Skin epidermis (tissue), 12 donors: ENCODE data around the gene CYFIP1.
A peak's percentile ranks its signal among the peaks of the same experiment; 100 is the strongest.

Experiments
- H3K27ac ChIP-seq, 21 experiments: fragments of 200-600 bp; sonication (generic) in 11 of 21; one replicate each; pipeline ENCODE4 v1.5.0; 2020; ENCODE audit warnings: mild to moderate bottlenecking in 3 of 21, inconsistent platforms in 2 of 21, moderate library complexity in 2 of 21
- H3K4me3 ChIP-seq, 7 experiments: fragments of 200-600 bp; sonication (generic) in 2 of 7; one replicate each; pipeline ENCODE4 v1.5.0; 2020; ENCODE audit warnings: inconsistent platforms in 2 of 7, mild to moderate bottlenecking in 2 of 7, moderate library complexity in 1 of 7

CYFIP1 gene

GRCh38 chr15:22930782-22931484 lies 49.2 kb downstream of the CYFIP1 start:
- Histone ChIP-seq H3K27ac (no peak overlapping the region), H3K4me3 (no peak overlapping the region)

DNA sequence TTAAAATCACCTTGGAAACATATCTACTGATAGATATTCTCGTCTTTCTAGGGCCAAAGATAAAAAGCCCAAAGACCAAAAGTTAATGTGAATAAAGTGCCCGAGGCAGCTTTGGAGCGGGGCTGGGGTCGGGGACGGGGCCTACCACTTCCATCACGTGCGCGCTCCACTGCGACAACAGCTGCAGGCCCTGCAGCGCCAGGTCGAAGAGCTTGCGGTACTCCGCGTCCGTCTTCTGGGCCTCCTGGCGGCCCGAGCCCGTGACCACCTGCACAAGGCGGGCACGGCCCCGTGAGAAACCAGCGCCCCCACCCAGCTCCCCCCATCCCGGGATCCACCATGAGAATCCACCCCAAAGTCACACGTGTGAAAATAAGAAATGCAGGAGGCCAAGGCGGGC lies 52.4 kb downstream of the CYFIP1 start:
- Histone ChIP-seq H3K27ac (no peak overlapping the region), H3K4me3 (no peak overlapping the region)

DNA sequence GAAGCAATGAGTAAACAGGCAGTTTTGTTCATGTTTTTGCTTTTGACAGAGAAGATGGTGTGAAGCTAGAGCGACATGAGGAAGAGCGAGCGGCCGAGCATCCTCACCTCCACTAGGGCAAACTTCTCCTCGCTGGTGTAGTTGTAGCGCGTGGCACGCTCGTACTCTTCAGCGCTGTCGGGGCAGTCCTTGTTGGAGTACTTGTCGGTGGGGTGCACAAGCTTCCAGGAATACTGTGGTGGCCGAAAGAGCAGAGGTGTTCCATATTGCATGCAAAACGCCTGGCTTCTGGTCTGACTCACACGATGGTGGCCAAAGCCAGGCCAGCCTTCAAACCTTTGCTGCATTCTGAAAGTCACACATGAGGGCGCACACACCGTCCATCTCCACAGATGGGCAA lies 54.3 kb downstream of the CYFIP1 start:
- Histone ChIP-seq H3K4me3 (no peak overlapping the region), H3K27ac (no peak overlapping the region)

- H3K4me3 ChIP-seq = no peak overlapping the region
- H3K27ac ChIP-seq = no peak overlapping the region
Measured at GRCh38 chr15:22922003-22922402, 58.2 kb downstream of the CYFIP1 start.

- Histone ChIP-seq H3K4me3 (no peak overlapping the region), H3K27ac (no peak overlapping the region)
Measured at GRCh38 chr15:22919171-22919570, 61.0 kb downstream of the CYFIP1 start.

GRCh38 chr15:22918596-22919140 lies 61.5 kb downstream of the CYFIP1 start:
- no peak overlapping the region for H3K4me3 ChIP-seq

GRCh38 chr15:22918056-22918455 lies 62.1 kb downstream of the CYFIP1 start:
- H3K27ac ChIP-seq = no peak overlapping the region
- H3K4me3 ChIP-seq = no peak overlapping the region

More at GRCh38 chr15:22918596-22919140, 61.5 kb downstream of the CYFIP1 start:
- no peak overlapping the region for H3K27ac ChIP-seq

DNA sequence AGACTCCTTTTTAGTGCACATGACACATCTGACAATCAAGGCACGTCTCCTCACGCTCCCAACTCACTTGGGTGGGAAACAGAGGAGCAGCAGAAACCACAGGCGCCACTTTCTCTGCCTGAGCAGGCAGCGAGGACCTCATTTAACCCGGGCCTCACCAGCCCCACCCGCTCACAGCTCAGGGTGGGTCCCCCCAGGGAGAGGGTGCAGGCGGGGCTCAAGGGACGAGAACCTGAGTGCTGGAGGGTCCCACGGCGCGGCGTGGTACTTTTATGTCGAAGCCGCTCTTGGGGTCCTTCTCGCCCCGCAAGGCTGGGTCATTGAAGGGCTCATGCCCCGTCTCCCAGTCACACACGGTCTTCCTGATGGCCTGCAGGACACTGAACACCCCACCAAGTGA lies 62.6 kb downstream of the CYFIP1 start:
- no peak overlapping the region for H3K27ac ChIP-seq

DNA sequence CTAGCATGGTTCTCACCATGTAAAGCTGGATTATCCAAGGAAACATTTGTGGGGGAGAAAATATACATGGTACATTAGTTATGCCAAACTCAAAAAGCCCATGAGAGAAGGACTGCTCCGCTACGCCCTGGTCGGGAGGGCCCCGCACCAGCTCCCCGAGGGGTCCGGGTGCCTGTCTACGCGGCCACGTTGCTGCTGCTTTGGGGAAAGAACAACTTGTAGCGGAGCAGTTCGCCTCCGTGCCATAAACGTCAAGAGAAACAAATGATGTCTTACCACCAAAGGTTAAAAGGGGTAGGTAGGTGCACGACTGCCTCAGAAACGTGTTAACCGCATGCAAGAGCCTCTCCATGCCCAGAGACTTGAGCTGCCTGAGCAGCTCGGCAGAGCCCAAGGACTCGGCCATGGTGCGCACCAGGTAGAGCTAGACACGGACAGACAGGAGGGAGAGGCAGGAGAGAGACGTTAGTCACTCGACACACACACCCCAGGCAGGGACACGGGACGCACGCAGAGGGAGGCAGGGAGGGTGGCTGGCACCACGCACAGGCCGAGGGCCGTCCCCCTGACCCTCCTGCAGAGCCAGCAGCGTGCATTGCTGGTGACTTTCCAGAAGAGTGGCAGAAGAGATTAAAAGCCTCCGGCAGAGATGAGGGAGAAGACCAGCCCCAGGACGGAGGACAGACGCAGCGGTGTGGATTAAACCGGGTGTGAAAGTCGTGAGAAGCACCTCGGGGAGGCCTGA lies 63.4 kb downstream of the CYFIP1 start:
- H3K4me3 ChIP-seq = no peak overlapping the region
- H3K27ac ChIP-seq = no peak overlapping the region

More for the DNA sequence above, 62.6 kb downstream of the CYFIP1 start:
- H3K4me3 ChIP-seq = no peak overlapping the region

DNA sequence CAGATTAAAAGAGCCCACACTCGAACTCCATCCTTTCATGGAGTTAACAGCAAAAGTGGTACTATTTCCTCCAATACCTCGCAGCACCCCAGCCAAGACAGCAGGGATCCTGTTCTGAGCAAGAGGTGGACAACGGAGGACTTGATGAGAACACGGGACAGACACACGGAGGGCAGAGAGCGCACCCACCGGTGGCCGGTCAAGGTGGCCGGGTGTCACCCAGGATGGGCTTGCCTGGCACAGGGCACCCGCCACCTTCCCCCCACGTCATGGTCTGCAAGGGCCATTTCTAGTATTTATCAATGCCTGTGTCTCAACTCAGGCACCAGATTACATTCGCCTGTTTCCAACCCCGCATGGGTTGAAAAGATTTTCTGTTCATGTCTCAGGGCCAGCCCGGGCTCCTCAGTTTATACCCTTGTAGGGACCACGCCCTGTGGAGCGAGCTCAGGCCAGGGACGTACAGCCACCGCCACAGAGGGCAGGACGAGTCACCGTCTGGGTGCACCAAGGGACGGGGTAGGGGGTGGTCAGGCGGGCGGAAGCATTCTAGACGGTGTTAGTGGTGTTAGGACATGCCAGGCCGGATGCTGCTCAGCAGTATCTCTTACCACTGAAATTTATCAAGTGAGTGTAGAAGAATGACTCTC lies 64.2 kb downstream of the CYFIP1 start:
- no peak overlapping the region for H3K27ac ChIP-seq
- no peak overlapping the region for H3K4me3 ChIP-seq

GRCh38 chr15:22913646-22914380 lies 66.4 kb downstream of the CYFIP1 start:
- no peak overlapping the region for H3K27ac ChIP-seq
- no peak overlapping the region for H3K4me3 ChIP-seq

DNA sequence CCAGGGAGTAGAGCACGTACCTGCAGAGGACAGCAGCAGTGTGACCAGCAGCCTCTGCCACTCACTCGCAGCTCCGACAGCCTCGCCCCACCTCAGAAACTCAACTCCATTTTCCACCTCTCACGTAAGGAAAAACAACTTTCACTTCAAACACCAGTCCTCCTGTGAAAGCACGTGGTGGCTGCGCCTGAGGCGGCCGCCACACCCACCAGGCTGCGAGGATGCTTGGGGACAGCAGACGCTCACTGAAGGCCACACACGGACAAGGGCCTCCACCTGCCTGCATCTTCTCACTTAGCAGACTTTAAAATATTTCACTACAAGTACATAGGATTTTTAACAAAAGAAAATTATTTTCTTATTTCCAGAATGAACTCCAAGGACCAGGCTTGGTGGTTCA lies 67.9 kb downstream of the CYFIP1 start:
- H3K4me3 ChIP-seq = no peak overlapping the region
- no peak overlapping the region for H3K27ac ChIP-seq

DNA sequence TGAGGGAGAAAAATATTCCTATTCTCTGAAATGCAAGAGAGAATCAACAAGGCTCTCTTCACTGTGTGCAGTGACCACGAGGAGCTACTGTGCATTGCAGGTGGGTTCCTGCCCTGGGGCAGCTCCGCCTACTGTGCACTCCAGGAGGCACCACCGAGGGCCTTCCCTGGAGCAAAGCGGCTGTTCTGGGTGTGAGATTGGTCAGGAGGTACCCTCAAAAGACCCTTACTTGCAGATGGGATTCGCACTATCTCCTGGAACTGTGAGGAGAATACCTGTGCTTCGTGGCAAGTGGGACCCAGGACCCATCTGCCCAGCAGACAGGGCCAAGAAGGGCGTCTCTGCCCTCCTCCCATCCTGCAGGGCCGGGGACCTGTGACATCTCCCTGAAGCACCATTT lies 68.9 kb downstream of the CYFIP1 start:
- H3K27ac ChIP-seq = peak overlapping the region in 1 of 21 experiments; percentile 16
- H3K4me3 ChIP-seq = no peak overlapping the region

GRCh38 chr15:22908830-22909229 lies 71.3 kb downstream of the CYFIP1 start:
- Histone ChIP-seq H3K4me3 (no peak overlapping the region), H3K27ac (no peak overlapping the region)

GRCh38 chr15:22907161-22907950 lies 72.8 kb downstream of the CYFIP1 start:
- H3K27ac ChIP-seq = no peak overlapping the region
- no peak overlapping the region for H3K4me3 ChIP-seq

- no peak overlapping the region for H3K4me3 ChIP-seq
Measured at GRCh38 chr15:22904736-22905135, 75.4 kb downstream of the CYFIP1 start.

DNA sequence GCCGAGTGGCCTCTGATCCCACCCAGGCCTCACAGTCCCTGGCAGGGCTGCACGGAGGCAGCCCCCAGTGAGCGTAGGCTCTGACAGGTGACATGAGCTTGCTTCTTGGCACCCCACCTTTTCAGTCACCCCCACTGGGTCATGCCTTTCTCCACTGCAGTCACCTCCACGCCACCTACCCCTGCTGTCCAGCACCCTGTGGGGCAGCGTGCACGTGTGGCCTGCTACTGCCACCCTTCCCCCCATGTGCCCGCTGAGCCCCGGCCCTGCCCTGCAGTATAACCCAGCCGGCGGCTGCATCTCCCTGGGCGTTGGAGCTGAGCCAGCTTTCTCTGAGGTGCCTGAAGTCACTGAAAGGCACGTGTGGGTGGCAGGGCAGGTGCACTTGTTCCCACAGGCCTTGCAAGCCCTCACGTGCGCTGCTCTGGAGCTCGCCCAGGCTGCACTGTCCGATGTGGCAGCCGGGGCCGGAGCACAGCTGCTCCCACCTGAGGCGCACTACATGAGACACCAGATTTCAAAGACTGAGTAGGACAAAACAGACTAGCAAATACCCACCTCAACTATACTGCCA lies 76.1 kb downstream of the CYFIP1 start:
- Histone ChIP-seq H3K4me3 (no peak overlapping the region), H3K27ac (no peak overlapping the region)

More at GRCh38 chr15:22904736-22905135, 75.4 kb downstream of the CYFIP1 start:
- no peak overlapping the region for H3K27ac ChIP-seq

DNA sequence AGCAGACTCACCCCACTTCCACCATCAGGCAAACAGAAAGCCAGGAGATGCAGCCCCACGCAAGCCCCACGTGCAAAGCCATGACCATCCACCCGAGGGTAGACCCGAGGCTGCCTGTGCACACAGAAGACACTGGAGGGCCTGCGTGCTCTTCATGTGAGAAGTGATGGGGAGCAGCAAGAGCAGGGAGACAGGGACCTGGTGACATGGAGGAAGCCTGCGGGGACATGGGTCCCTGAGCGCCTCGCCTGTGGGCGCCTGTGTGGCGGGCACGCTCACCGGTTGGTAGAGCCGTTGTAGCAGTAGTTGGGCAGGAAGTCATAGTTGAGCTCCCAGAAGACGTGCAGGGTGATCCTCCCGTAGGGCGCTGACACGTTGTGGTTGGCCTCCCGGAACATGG lies 76.7 kb downstream of the CYFIP1 start:
- H3K4me3 ChIP-seq = no peak overlapping the region
- no peak overlapping the region for H3K27ac ChIP-seq

DNA sequence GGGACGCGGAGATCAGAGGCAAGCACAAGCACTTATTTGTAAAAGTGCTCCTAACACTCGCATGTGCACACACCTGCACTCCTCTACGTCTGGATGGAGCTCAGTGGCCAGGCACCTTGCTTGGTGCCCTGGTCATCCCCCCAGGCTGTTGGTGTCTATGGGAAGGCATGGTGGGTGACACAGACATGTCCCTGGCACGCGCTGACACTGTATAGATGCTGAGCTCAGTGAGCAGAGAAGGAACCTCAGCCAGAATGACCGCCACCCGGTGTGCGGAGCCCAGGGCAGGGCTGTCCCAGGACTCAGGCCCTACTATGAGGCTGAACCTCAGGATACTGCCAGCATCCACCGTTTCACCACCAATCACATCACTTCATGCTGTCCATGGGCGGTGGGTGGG lies 77.2 kb downstream of the CYFIP1 start:
- no peak overlapping the region for H3K4me3 ChIP-seq
- no peak overlapping the region for H3K27ac ChIP-seq
